Fibroblast of skin of right biceps (primary cell): ENCODE data around the gene NECTIN3.
A peak's percentile ranks its signal among the peaks of the same experiment; 100 is the strongest.

Experiments used
- DNase-seq: peaks from one replicate; pipeline ENCODE4 v3.0.0-alpha.2; 2013

NECTIN3 gene

GRCh38 chr3:111210866-111211564 is 139.4 kb downstream of the NECTIN3 start:
- DNase-seq = peak; percentile 15

- DNase-seq = no peak
Measured at GRCh38 chr3:111212511-111212910, 140.9 kb downstream of the NECTIN3 start.

DNA sequence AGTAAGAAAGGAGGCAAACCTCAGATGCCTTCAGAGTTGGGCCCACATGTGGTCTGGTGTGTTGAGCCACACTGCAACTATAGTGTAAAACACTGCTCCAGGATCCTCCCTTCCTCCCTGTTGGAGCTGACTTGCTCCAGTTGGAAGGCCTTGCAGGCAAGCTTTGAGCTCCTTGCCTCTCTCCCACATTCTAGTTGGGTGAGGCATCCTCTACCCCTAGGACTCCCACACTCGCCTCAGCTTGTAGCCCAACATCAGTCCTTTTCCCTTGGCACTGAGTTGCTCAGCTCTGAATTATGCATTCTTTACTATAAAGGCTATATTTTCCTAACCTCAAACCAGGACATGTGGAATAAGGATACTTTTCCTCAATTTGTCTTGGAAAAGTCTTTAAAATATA is 143.9 kb downstream of the NECTIN3 start:
- DNase-seq = peak; percentile 76

DNA sequence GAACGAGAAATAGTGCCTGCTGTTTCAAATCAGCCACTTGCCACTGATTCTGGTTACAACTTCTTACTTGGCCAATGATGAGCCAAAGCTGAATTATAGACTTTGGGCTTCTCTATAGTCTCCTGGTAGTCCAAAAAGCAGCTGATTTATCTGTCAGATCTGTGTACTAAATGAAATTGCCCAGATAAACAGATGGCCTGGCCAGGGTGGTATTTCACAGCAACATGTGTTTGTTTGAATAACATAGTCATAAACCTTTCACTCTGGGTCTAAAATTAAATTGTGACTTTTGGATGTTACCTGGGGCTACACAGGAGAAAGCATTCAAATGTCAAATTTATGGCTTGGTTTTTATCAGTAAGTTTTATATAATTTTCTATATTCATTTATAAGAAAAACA is 147.0 kb downstream of the NECTIN3 start:
- DNase-seq = no peak

- peak; percentile 84 for DNase-seq
Measured at GRCh38 chr3:111227216-111227615, 155.6 kb downstream of the NECTIN3 start.

GRCh38 chr3:111229301-111229700 is 157.7 kb downstream of the NECTIN3 start:
- DNase-seq = no peak

DNA sequence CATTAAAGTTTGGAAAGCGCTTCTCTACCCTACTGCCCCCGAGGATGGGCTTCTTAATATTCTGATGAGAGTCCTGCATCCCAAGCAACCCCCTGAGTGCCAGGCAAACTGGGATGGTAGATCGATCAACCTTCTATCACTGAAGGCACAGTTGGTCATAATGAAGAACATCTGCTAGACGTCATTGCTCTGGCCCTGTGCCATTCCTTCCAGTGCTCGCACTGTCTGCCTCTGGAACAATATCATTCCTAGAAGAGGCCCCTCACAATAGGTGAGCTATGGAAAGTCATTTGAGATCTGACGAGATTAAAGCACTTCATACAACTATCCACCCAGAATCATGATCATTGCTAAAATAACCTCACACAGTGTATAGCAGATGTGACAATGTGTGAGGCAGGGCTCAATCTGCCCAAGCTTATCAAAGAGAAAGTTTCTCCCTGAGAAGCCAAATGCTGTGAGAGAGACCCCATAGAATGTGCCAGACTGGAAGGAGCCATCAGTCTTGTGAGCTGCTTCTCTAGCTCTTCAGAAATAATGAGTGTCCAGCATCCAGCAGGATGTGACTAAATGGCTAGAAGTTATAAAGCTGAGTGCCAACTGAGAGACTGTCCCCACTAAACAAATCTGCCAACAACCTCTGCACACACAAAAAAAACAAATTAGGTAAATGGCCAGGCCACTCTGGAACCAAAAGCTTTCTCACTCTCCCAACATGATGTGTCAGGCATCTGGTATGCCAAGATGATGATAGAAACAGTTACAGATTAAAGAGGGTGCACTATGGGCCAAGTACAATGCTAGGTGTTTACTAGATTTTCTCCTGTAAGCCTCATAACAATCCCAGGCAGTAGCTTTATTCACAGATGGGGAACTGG is 165.5 kb downstream of the NECTIN3 start:
- DNase-seq = peak; percentile 72

GRCh38 chr3:111237946-111238345 is 166.3 kb downstream of the NECTIN3 start:
- peak; percentile 55 for DNase-seq

GRCh38 chr3:111238885-111239284 is 167.3 kb downstream of the NECTIN3 start:
- DNase-seq = no peak

DNA sequence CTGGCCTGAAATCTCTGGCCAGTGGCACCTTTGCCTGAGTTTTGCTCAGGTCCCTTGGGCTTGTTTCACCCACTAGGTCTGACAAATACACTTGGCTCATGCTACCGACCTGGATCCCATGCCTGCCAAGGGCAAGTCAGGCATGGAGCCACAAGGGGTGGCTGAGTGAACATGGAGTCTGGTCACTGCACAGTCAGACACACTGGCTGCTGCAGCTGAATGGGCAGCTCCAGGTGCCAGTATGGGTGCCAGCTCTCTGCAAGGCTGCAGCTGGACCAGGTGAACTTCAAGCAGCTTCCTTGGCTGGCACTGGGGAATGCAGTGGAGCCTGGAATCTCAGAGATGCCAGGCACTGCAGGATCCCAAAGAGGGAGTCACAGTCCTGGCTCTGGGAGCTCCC is 170.3 kb downstream of the NECTIN3 start:
- no peak for DNase-seq
